H1 (cell line): ENCODE measurements around the gene AKTIP. TPM values are rescaled to one million over a fixed set of nuclear protein-coding genes. Genes with fewer than 3 reads are reported as not detected.

Experiments used
- ATF3 ChIP-seq: IDR thresholded peaks from 2 replicates; pipeline ENCODE4 v1.6.1; 2011; ENCODE audit warnings: low read depth, mild to moderate bottlenecking, low read length; ENCODE audit not compliant: insufficient read depth
- CEBPB ChIP-seq: IDR thresholded peaks from 2 replicates; pipeline ENCODE4 v1.6.1; 2012; ENCODE audit warnings: low read depth, low read length
- CTCF ChIP-seq, 3 experiments: IDR thresholded peaks; 1 replicate in 2 of 3; 2 replicates in 1 of 3; pipeline versions ENCODE4 v1.5.1 to v1.6.1; 2011; ENCODE audit warnings: low read length in 3 of 3, mild to moderate bottlenecking in 3 of 3, inconsistent platforms in 2 of 3, low read depth in 1 of 3, moderate library complexity in 1 of 3; ENCODE audit not compliant: insufficient read depth in 1 of 3; ENCODE audit errors: control extremely low read depth in 1 of 3
- KDM1A ChIP-seq: fragments of 200-600, 300-600 bp; sonication (generic); IDR thresholded peaks from 2 replicates; pipeline ENCODE4 v1.7.1; 2016; ENCODE audit warnings: mild to moderate bottlenecking, low read length, borderline replicate concordance
- SAP30 ChIP-seq: fragments of 300-600 bp; sonication (generic); IDR thresholded peaks from 2 replicates; pipeline ENCODE4 v1.7.1; 2012; ENCODE audit warnings: low read length, moderate library complexity, mild to moderate bottlenecking, inconsistent platforms; ENCODE audit not compliant: insufficient read depth, insufficient replicate concordance
- SP4 ChIP-seq: IDR thresholded peaks from 2 replicates; pipeline ENCODE4 v1.6.1; 2012; ENCODE audit warnings: low read length, inconsistent platforms
- TAF1 ChIP-seq: IDR thresholded peaks from 2 replicates; pipeline ENCODE4 v1.6.1; 2011; ENCODE audit warnings: mild to moderate bottlenecking, low read depth, low read length
- ZNF274 ChIP-seq: IDR thresholded peaks from 2 replicates; pipeline ENCODE4 v1.7.0; 2012; ENCODE audit warnings: low read length, borderline replicate concordance; ENCODE audit errors: extremely low read depth
- polyA plus RNA-seq, 7 experiments: library from polyadenylated mRNA; depleted of rRNA in 3 of 7; stranded (reverse) in 5 of 7; unstranded in 2 of 7; fragments of >200 nt in 5 of 7; fragments of 200-250 nt in 2 of 7; gene quantifications; 1 replicate in 5 of 7; 2 replicates in 1 of 7; 4 replicates in 1 of 7; pipeline versions ENCODE4 v1.2.1 to v1.2.3, GENCODE V29; 2011 to 2013; ENCODE audit warnings: missing spikeins in 2 of 7, mixed read lengths in 2 of 7
- total RNA-seq: library from RNA; stranded (reverse); fragmentation: NEBNext Ultra II Directional; extraction: Animal tissue kit (Norgen Biotek cat#: 25700); gene quantifications from 2 replicates; pipeline ENCODE4 v1.2.1, GENCODE V29; 2021

AKTIP gene
- total and polyA plus RNA-seq, 2 of the 8 experiments (the other 6 are each of a cell fraction or from before 2014, with no cell fraction given): 15.0 to 15.6 TPM

GRCh38 chr16:53489755-53490154 is 13.3 kb downstream of the AKTIP start (continued):
- TF ChIP-seq ATF3: no peak
- no peak for TF ChIP-seq TAF1
- no peak for TF ChIP-seq SAP30
- no peak for TF ChIP-seq ZNF274
- TF ChIP-seq CTCF (IDR thresholded peaks at IDR 0.05; ENCODE audit: control extremely low read depth in 1 of 3, insufficient read depth in 1 of 3, low read depth in 1 of 3, low read length in 3 of 3): no peak
- no peak for TF ChIP-seq KDM1A
- TF ChIP-seq CEBPB: no peak
- no peak for TF ChIP-seq SP4
